Testis (tissue), 2 donors: Measurements from ENCODE around the gene UVRAG.

Experiments
- POLR2A ChIP-seq: fragments of 450-650 bp; IDR thresholded peaks from one replicate; pipeline ENCODE4 v1.6.1; 2017; ENCODE audit warnings: antibody characterized with exemption, mild to moderate bottlenecking, moderate library complexity
- TF ChIP-seq, protein P1 (sequence below), 3 experiments: fragments of 450-650 bp in 2 of 3; fragments of 200-600 bp in 1 of 3; sonication (generic) in 1 of 3; IDR thresholded peaks; one replicate each; pipeline ENCODE4 v1.5.1; 2016 to 2019; ENCODE audit warnings: antibody characterized with exemption in 3 of 3, mild to moderate bottlenecking in 2 of 3, moderate library complexity in 1 of 3

GRCh38 chr11:76159303-76159937 lies 344.4 kb downstream of the UVRAG start:
- TF ChIP-seq, protein P1, sequence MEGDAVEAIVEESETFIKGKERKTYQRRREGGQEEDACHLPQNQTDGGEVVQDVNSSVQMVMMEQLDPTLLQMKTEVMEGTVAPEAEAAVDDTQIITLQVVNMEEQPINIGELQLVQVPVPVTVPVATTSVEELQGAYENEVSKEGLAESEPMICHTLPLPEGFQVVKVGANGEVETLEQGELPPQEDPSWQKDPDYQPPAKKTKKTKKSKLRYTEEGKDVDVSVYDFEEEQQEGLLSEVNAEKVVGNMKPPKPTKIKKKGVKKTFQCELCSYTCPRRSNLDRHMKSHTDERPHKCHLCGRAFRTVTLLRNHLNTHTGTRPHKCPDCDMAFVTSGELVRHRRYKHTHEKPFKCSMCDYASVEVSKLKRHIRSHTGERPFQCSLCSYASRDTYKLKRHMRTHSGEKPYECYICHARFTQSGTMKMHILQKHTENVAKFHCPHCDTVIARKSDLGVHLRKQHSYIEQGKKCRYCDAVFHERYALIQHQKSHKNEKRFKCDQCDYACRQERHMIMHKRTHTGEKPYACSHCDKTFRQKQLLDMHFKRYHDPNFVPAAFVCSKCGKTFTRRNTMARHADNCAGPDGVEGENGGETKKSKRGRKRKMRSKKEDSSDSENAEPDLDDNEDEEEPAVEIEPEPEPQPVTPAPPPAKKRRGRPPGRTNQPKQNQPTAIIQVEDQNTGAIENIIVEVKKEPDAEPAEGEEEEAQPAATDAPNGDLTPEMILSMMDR (IDR thresholded peaks at IDR 0.05) = no peak
- TF ChIP-seq POLR2A = no peak
